Coronary artery (tissue), 2 donors: ENCODE measurements around the gene DEUP1.

Experiments used
- DNase-seq: peaks from one replicate; pipeline ENCODE4 v3.0.0-alpha.2; 2017; ENCODE audit warnings: low spot score
- H3K27ac ChIP-seq, 2 donors: fragments of 200-600 bp; sonication (generic); one replicate each; pipeline ENCODE4 v1.5.1; 2016 to 2019
- H3K4me3 ChIP-seq: fragments of 200-600 bp; sonication (generic); 2 replicates; pipeline ENCODE4 v1.5.1; 2016; ENCODE audit warnings: mild to moderate bottlenecking, moderate library complexity
- TF ChIP-seq, protein P1 (sequence below): fragments of 200-600 bp; sonication (generic); IDR thresholded peaks from one replicate; pipeline ENCODE4 v1.5.1; 2019; ENCODE audit warnings: antibody characterized with exemption

DEUP1 gene

DNA sequence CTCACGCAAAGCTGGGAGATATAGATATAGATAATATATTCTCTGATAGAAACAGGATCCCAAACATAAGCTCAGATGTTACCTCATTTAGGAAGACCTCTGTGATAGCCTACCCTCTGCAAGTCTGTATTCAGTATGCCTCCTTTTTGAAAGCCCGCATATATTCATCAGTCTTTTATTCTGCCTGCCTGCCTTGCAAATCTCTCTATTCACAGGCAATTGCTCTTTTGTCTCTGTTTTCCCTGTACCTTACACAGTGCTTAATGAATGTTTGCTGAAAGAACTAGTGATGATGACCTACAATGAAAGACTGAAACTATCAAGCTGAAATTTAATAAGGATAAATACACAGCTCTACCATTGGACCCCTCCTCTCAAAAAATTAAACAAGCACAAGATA is 18.4 kb downstream of the DEUP1 start:
- Histone ChIP-seq H3K27ac (no peak overlapping the region), H3K4me3 (no peak overlapping the region)
- DNase-seq = no peak
- TF ChIP-seq, protein P1, sequence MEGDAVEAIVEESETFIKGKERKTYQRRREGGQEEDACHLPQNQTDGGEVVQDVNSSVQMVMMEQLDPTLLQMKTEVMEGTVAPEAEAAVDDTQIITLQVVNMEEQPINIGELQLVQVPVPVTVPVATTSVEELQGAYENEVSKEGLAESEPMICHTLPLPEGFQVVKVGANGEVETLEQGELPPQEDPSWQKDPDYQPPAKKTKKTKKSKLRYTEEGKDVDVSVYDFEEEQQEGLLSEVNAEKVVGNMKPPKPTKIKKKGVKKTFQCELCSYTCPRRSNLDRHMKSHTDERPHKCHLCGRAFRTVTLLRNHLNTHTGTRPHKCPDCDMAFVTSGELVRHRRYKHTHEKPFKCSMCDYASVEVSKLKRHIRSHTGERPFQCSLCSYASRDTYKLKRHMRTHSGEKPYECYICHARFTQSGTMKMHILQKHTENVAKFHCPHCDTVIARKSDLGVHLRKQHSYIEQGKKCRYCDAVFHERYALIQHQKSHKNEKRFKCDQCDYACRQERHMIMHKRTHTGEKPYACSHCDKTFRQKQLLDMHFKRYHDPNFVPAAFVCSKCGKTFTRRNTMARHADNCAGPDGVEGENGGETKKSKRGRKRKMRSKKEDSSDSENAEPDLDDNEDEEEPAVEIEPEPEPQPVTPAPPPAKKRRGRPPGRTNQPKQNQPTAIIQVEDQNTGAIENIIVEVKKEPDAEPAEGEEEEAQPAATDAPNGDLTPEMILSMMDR = no peak

DNA sequence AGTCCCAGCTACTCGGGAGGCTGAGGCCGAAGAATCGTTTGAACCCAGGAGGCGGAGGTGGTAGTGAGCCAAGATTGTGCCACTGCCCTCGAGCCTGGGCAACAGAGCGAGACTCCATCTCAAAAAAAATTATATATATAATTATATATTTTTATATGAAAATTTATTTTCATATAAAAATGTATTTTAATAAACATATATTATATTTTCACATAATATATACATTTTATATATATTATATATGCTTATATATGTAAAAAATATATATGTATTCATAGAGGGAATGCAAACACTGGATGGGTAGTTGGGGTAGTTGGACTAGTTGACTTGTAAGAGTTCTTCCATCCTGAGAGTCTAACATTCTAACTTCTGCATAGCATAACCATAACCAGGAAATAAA is 20.3 kb downstream of the DEUP1 start:
- H3K4me3 ChIP-seq = no peak overlapping the region
- H3K27ac ChIP-seq = no peak overlapping the region
- no peak for DNase-seq
- TF ChIP-seq, protein P1 = no peak

DNA sequence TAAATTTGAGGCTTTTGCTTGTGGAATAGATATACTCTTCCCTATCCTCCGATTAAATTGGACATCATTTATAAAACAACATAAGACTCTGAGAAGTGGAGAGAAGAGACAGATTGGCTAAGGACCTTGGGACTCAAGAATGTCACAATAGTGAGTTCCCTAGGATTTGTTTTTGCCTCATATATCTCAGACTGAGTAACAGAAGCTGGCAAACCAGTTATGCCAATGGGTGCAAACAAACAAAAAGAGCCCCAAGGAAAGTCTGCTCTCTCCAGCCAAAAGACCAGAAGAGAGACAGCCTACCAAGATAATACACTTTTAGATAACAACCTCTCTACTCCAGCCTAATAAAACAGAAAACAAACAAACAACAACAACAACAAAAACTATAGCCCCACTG is 28.9 kb downstream of the DEUP1 start:
- TF ChIP-seq, protein P1 = no peak
- no peak overlapping the region for H3K4me3 ChIP-seq
- no peak for DNase-seq
- no peak overlapping the region for H3K27ac ChIP-seq

DNA sequence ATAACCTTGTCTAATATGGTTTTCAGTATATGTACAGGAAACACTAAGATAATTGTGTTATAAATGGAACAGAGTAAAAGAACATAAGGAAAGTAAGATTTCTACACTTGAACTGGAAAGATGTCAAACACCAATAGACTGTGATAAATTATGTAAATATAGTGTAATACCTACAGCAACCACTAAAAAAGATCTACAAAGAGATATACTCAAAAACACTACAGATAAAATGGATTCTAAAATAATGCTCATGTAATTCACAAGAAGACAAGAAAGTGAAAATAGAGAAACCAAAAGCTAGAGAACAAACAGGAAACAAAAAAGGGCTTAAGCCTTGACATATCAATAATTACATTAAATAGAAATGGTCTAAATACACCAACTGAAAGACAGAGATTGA is 30.9 kb downstream of the DEUP1 start:
- TF ChIP-seq, protein P1 = no peak

DNA sequence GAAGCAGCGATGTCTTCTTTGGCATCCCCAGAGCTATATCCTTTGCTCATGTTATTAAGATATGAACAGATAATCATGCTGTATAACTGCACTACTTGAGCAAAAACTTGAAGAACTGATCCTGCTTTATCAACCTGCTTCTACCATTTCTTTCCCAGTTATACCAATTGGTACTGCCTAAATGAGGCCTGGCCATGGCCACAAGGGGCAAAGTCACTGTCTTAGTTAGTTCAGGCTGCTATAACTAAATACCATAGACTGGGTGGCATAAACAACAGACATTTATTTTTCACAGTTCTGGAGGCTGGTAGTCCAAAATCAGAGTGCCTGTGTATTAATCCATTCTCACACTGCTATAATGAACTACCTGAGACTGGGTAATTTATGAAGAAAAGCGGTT is 37.5 kb downstream of the DEUP1 start:
- H3K4me3 ChIP-seq = no peak overlapping the region
- H3K27ac ChIP-seq = no peak overlapping the region
- TF ChIP-seq, protein P1 = no peak
- no peak for DNase-seq

More for the DNA sequence above, 30.9 kb downstream of the DEUP1 start:
- H3K4me3 ChIP-seq = no peak overlapping the region
- no peak for DNase-seq
- H3K27ac ChIP-seq = no peak overlapping the region

DNA sequence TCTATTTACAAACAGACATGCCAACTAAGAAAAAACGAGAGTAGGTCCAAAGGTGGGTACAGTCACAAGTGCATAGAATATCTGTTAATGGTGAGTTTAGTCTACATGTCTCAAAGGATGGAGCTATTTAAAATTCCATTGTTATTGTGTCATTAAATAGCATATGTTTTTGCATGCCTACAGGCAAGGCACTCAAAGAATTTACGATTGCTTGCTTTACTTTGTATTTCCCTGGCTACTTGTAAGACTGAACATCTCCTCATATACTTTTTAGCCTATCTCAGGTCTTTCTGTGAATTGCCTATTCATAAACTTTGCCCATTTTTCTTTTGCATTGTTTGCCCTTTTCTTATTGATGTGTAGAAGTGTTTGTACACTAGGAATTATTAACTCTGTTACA is 39.7 kb downstream of the DEUP1 start:
- DNase-seq = no peak

DNA sequence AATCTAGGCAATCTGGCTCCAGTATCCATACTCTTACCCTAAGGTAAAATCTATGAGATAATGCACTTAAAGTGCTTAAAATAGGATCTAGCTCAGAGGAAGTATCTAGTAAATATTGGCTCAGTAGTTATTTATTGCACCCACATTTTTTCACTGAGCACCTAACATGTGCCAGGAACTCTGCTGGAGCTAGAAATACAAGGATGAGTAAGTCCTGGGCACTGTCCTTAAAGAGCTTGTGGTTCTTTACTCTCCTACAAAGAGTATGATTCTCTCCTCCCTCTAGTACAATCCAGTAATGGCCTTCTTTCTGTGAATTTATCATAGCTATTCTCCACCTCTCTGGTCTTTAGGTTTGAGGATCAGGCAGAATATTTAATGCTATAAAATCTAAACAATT is 59.2 kb downstream of the DEUP1 start:
- Histone ChIP-seq H3K27ac (no peak overlapping the region), H3K4me3 (no peak overlapping the region)
- TF ChIP-seq, protein P1 = no peak
- no peak for DNase-seq

More for the DNA sequence above, 39.7 kb downstream of the DEUP1 start:
- TF ChIP-seq, protein P1 = no peak
- Histone ChIP-seq H3K4me3 (no peak overlapping the region), H3K27ac (no peak overlapping the region)
